Measurements from ENCODE around the gene CRY2.
"Not testable (repeated sequence)": the region's sequence is repeated elsewhere in the genome, so short reads cannot be mapped to it uniquely, and the experiment has no call there.

- not testable (repeated sequence) for TF ChIP-seq CTCF (conservative IDR thresholded peaks at IDR 0.05 in 1 of 2, IDR thresholded peaks at IDR 0.05 in 1 of 2; ENCODE audit: low read depth in 1 of 2, low read length in 2 of 2); EZH2 (IDR thresholded peaks at IDR 0.05; ENCODE audit: low read length, missing control alignments)
Measured at GRCh38 chr11:45905576-45905975, 58.3 kb downstream of the CRY2 start.

Measured in fibroblast of lung (primary cell).